WTC11 (cell line): ENCODE results near the gene MBNL1. TPM values are rescaled to one million over a fixed set of nuclear protein-coding genes. Genes with fewer than 3 reads are reported as not detected.

Experiments
- ATAC-seq: fragments of 200-7000 bp; cut with Tn5 transposase; 2 replicates; pipeline ENCODE4 v1.10.0; 2021; ENCODE audit warnings: mild to moderate bottlenecking, moderate library complexity
- CTCF ChIA-PET: fragments of 300-600 bp; sonication (Branson Sonifier 250); formaldehyde crosslinking; loops from one replicate; lab custom pipeline; 2021; ENCODE audit warnings: antibody characterized with exemption; lab: Charles Lee
- POLR2A ChIA-PET: fragments of 350-600 bp; sonication (Branson Sonifier 250); formaldehyde crosslinking; loops from one replicate; lab custom pipeline; 2021; ENCODE audit warnings: antibody characterized with exemption; lab: Charles Lee
- DNase-seq: peaks from one replicate; pipeline ENCODE4 v3.0.0; 2021; ENCODE audit warnings: low spot score
- H3K27ac Mint-ChIP-seq: 2 replicates; pipeline ENCODE4 v1.8.0; 2021; ENCODE audit warnings: mixed read lengths
- H3K27me3 Mint-ChIP-seq: 2 replicates; pipeline ENCODE4 v1.8.0; 2021; ENCODE audit warnings: low read depth, mild to moderate bottlenecking, moderate library complexity, mixed read lengths
- H3K36me3 Mint-ChIP-seq: 2 replicates; pipeline ENCODE4 v1.8.0; 2021; ENCODE audit warnings: mixed read lengths
- H3K4me1 Mint-ChIP-seq: 2 replicates; pipeline ENCODE4 v1.8.0; 2022; ENCODE audit warnings: mixed read lengths
- H3K4me3 Mint-ChIP-seq: 2 replicates; pipeline ENCODE4 v1.8.0; 2021; ENCODE audit warnings: mild to moderate bottlenecking, moderate library complexity, mixed read lengths
- H3K9me3 Mint-ChIP-seq: 2 replicates; pipeline ENCODE4 v1.8.0; 2021; ENCODE audit warnings: mixed read lengths
- E2F4 ChIP-seq: sonication (generic); formaldehyde crosslinking; IDR thresholded peaks from 2 replicates; pipeline ENCODE4 v1.8.1; 2022; ENCODE audit warnings: low read depth, mild to moderate bottlenecking, moderate library complexity, missing genetic modification reagents, borderline replicate concordance
- ERG ChIP-seq: fragments of 250-450 bp; sonication (Bioruptor Pico); IDR thresholded peaks from 2 replicates; pipeline ENCODE4 v1.8.0; 2021; ENCODE audit warnings: mild to moderate bottlenecking
- FOXP1 ChIP-seq: sonication (generic); formaldehyde crosslinking; IDR thresholded peaks from 2 replicates; pipeline ENCODE4 v1.8.0; 2022; ENCODE audit warnings: missing genetic modification reagents, mild to moderate bottlenecking, moderate library complexity, borderline replicate concordance
- IRF1 ChIP-seq: sonication (generic); formaldehyde crosslinking; IDR thresholded peaks from 2 replicates; pipeline ENCODE4 v1.8.0; 2023; ENCODE audit warnings: missing genetic modification reagents
- MXD4 ChIP-seq: fragments of 250-450 bp; sonication (Bioruptor Pico); IDR thresholded peaks from 2 replicates; pipeline ENCODE4 v1.8.0; 2021; ENCODE audit warnings: mild to moderate bottlenecking, moderate library complexity, borderline replicate concordance
- NFATC4 ChIP-seq: fragments of 250-450 bp; sonication (Bioruptor Pico); IDR thresholded peaks from 2 replicates; pipeline ENCODE4 v1.9.0; 2021; ENCODE audit warnings: mild to moderate bottlenecking
- NR1H2 ChIP-seq: sonication (generic); formaldehyde crosslinking; IDR thresholded peaks from 2 replicates; pipeline ENCODE4 v1.9.0; 2021; ENCODE audit warnings: mild to moderate bottlenecking, moderate library complexity, missing genetic modification reagents
- OVOL2 ChIP-seq: fragments of 250-450 bp; sonication (Bioruptor Pico); IDR thresholded peaks from 2 replicates; pipeline ENCODE4 v1.9.0; 2021; ENCODE audit warnings: mild to moderate bottlenecking, borderline replicate concordance
- RELA ChIP-seq: sonication (generic); formaldehyde crosslinking; IDR thresholded peaks from 2 replicates; pipeline ENCODE4 v1.8.1; 2022; ENCODE audit warnings: missing genetic modification reagents, mild to moderate bottlenecking, borderline replicate concordance
- SMAD3 ChIP-seq: sonication (generic); formaldehyde crosslinking; IDR thresholded peaks from 2 replicates; pipeline ENCODE4 v1.8.0; 2022; ENCODE audit warnings: missing genetic modification reagents, mild to moderate bottlenecking, borderline replicate concordance
- SP1 ChIP-seq: sonication (generic); formaldehyde crosslinking; conservative IDR thresholded peaks from 2 replicates; pipeline ENCODE4 v1.8.1; 2022; ENCODE audit warnings: missing genetic modification reagents
- TCF7 ChIP-seq: sonication (generic); formaldehyde crosslinking; IDR thresholded peaks from 2 replicates; pipeline ENCODE4 v1.8.0; 2022; ENCODE audit warnings: mild to moderate bottlenecking, low read depth, missing genetic modification reagents, moderate library complexity
- ZBTB21 ChIP-seq: sonication (generic); formaldehyde crosslinking; IDR thresholded peaks from 2 replicates; pipeline ENCODE4 v1.8.1; 2023; ENCODE audit warnings: mild to moderate bottlenecking, missing genetic modification reagents, borderline replicate concordance
- ZNF219 ChIP-seq: sonication (generic); formaldehyde crosslinking; IDR thresholded peaks from 2 replicates; pipeline ENCODE4 v1.8.0; 2023; ENCODE audit warnings: missing genetic modification reagents, mild to moderate bottlenecking, borderline replicate concordance
- ZNF416 ChIP-seq: fragments of 250-450 bp; sonication (Bioruptor Pico); IDR thresholded peaks from 2 replicates; pipeline ENCODE4 v1.9.0; 2021; ENCODE audit warnings: mild to moderate bottlenecking, inconsistent platforms
- ZNF423 ChIP-seq: fragments of 250-450 bp; sonication (Bioruptor Pico); IDR thresholded peaks from 2 replicates; pipeline ENCODE4 v2.1.2; 2022; ENCODE audit warnings: mild to moderate bottlenecking, moderate library complexity
- ZNF532 ChIP-seq: fragments of 250-450 bp; sonication (Bioruptor Pico); IDR thresholded peaks from 2 replicates; pipeline ENCODE4 v1.9.0; 2021; ENCODE audit warnings: mild to moderate bottlenecking, borderline replicate concordance
- ZNF671 ChIP-seq: fragments of 250-450 bp; sonication (Bioruptor Pico); IDR thresholded peaks from 2 replicates; pipeline ENCODE4 v1.8.0; 2021; ENCODE audit warnings: mild to moderate bottlenecking
- total RNA-seq: library from RNA; stranded (reverse); gene quantifications from 3 replicates; pipeline ENCODE4 v1.2.3, GENCODE V29; 2021

The MBNL1 gene
- total RNA-seq, 1 experiment from 2014 or later = 20.4 TPM

- no peak for TF ChIP-seq E2F4 (CRISPR knock-in tag)
- TF ChIP-seq SP1 (CRISPR knock-in tag) = no peak
- no peak for TF ChIP-seq IRF1 (CRISPR knock-in tag)
- TF ChIP-seq ZNF532 (CRISPR knock-in tag) = no peak
- TF ChIP-seq RELA (CRISPR knock-in tag) = no peak
- TF ChIP-seq ZNF416 (CRISPR knock-in tag) = no peak
- no peak for TF ChIP-seq SMAD3 (CRISPR knock-in tag)
- TF ChIP-seq NFATC4 (CRISPR knock-in tag) = no peak
- TF ChIP-seq OVOL2 (CRISPR knock-in tag) = no peak
- no peak for TF ChIP-seq ERG (CRISPR knock-in tag)
- TF ChIP-seq ZNF671 = no peak
- TF ChIP-seq ZNF423 (CRISPR knock-in tag) = no peak
- TF ChIP-seq MXD4 = no peak
- no peak for TF ChIP-seq ZNF219 (CRISPR knock-in tag)
- TF ChIP-seq NR1H2 (CRISPR knock-in tag) = no peak
- no peak for TF ChIP-seq ZBTB21 (CRISPR knock-in tag)
- no peak for TF ChIP-seq FOXP1 (CRISPR knock-in tag)
- Mint-ChIP-seq H3K27ac (no peak overlapping the region), H3K36me3 (no peaks in the 10 kb centered on the region), H3K9me3 (no peaks in the 10 kb centered on the region), H3K27me3 (no peaks in the 10 kb centered on the region), H3K4me3 (no peak overlapping the region), H3K4me1 (peaks cover 39% of the 10 kb centered on the region)
- ChIA-PET CTCF (no interaction called here), POLR2A (no interaction called here)
- ATAC-seq = peak; percentile 56
- DNase-seq = no peak
These were observed 122.9 kb downstream of the MBNL1 start for GRCh38 chr3:152391671-152392070.

- ChIA-PET CTCF (no interaction called here), POLR2A (no interaction called here)
- no peak for ATAC-seq
- Mint-ChIP-seq H3K27me3 (no peaks in the 10 kb centered on the region), H3K4me3 (no peak overlapping the region)
- TF ChIP-seq TCF7 (CRISPR knock-in tag) = no peak
- TF ChIP-seq, all 79 proteins: peak for 0
- Mint-ChIP-seq H3K36me3 (peaks cover 2% of the 10 kb centered on the region; the same call in 1 of the 2 replicates), H3K9me3 (peaks cover 3% of the 10 kb centered on the region), H3K4me1 (peaks cover 37% of the 10 kb centered on the region), H3K27ac (no peak overlapping the region; the same call in 1 of the 2 replicates)
- DNase-seq = no peak
These were observed 123.6 kb downstream of the MBNL1 start for GRCh38 chr3:152392272-152392880.
